ENCODE measurements around the gene AOPEP.
A peak's percentile ranks its signal among the peaks of the same experiment; 100 is the strongest.

AOPEP gene

GRCh38 chr9:95131023-95131943, 404.8 kb downstream of the AOPEP start:
- DNase-seq (ENCODE audit: extremely low read depth, insufficient read length) = peak; percentile 26

GRCh38 chr9:95132366-95133324, 406.1 kb downstream of the AOPEP start:
- DNase-seq (ENCODE audit: extremely low read depth, insufficient read length) = no peak
- TF ChIP-seq CTCF (IDR thresholded peaks at IDR 0.05; ENCODE audit: insufficient read depth, low read length, poor library complexity, severe bottlenecking) = no peak
- no peak overlapping the region for H3K4me3 ChIP-seq (replicated peaks; ENCODE audit: low read depth, low read length)
- H3K27me3 ChIP-seq (replicated peaks; ENCODE audit: control insufficient read depth, insufficient read depth, low read length) = no peaks in the 10 kb centered on the region
- no peaks in the 10 kb centered on the region for H3K36me3 ChIP-seq (ENCODE audit: control insufficient read depth, insufficient read depth, low read length)

More at GRCh38 chr9:95131023-95131943, 404.8 kb downstream of the AOPEP start:
- no peaks in the 10 kb centered on the region for H3K27me3 ChIP-seq (replicated peaks; ENCODE audit: control insufficient read depth, insufficient read depth, low read length)
- no peaks in the 10 kb centered on the region for H3K36me3 ChIP-seq (ENCODE audit: control insufficient read depth, insufficient read depth, low read length)
- TF ChIP-seq CTCF (IDR thresholded peaks at IDR 0.05; ENCODE audit: insufficient read depth, low read length, poor library complexity, severe bottlenecking) = peak; percentile 90
- H3K4me3 ChIP-seq (replicated peaks; ENCODE audit: low read depth, low read length) = no peak overlapping the region

GRCh38 chr9:95133325-95133705, 406.8 kb downstream of the AOPEP start:
- no peak for TF ChIP-seq CTCF (IDR thresholded peaks at IDR 0.05; ENCODE audit: insufficient read depth, low read length, poor library complexity, severe bottlenecking)
- no peak overlapping the region for H3K4me3 ChIP-seq (replicated peaks; ENCODE audit: low read depth, low read length)
- DNase-seq (ENCODE audit: extremely low read depth, insufficient read length) = no peak
- H3K27me3 ChIP-seq (replicated peaks; ENCODE audit: control insufficient read depth, insufficient read depth, low read length) = no peaks in the 10 kb centered on the region
- H3K36me3 ChIP-seq (ENCODE audit: control insufficient read depth, insufficient read depth, low read length) = no peaks in the 10 kb centered on the region

GRCh38 chr9:95134457-95134881, 408.0 kb downstream of the AOPEP start:
- no peak for TF ChIP-seq CTCF (IDR thresholded peaks at IDR 0.05; ENCODE audit: insufficient read depth, low read length, poor library complexity, severe bottlenecking)

GRCh38 chr9:95135756-95136155, 409.3 kb downstream of the AOPEP start:
- Histone ChIP-seq H3K36me3 (ENCODE audit: control insufficient read depth, insufficient read depth, low read length) (no peaks in the 10 kb centered on the region), H3K4me3 (replicated peaks; ENCODE audit: low read depth, low read length) (no peak overlapping the region), H3K27me3 (replicated peaks; ENCODE audit: control insufficient read depth, insufficient read depth, low read length) (no peaks in the 10 kb centered on the region)
- DNase-seq (ENCODE audit: extremely low read depth, insufficient read length) = no peak
- no peak for TF ChIP-seq CTCF (IDR thresholded peaks at IDR 0.05; ENCODE audit: insufficient read depth, low read length, poor library complexity, severe bottlenecking)

More at GRCh38 chr9:95134457-95134881, 408.0 kb downstream of the AOPEP start:
- Histone ChIP-seq H3K27me3 (replicated peaks; ENCODE audit: control insufficient read depth, insufficient read depth, low read length) (no peaks in the 10 kb centered on the region), H3K4me3 (replicated peaks; ENCODE audit: low read depth, low read length) (no peak overlapping the region), H3K36me3 (ENCODE audit: control insufficient read depth, insufficient read depth, low read length) (no peaks in the 10 kb centered on the region)
- no peak for DNase-seq (ENCODE audit: extremely low read depth, insufficient read length)

All from GM06990 (cell line).